Esophagus muscularis mucosa (tissue), 4 donors: Measurements from ENCODE around the gene SMARCC2.

ENCODE experiments used
- CTCF ChIP-seq, 3 experiments: fragments of 200-600 bp in 2 of 3; fragments of 450-650 bp in 1 of 3; sonication (generic) in 2 of 3; IDR thresholded peaks; one replicate each; pipeline ENCODE4 v1.5.1; 2017 to 2019; ENCODE audit warnings: antibody characterized with exemption in 3 of 3, mild to moderate bottlenecking in 2 of 3, moderate library complexity in 1 of 3
- EP300 ChIP-seq: sonication (generic); formaldehyde crosslinking; IDR thresholded peaks from one replicate; pipeline ENCODE4 v1.6.1; 2017; ENCODE audit warnings: antibody characterized with exemption
- POLR2A ChIP-seq: fragments of 450-650 bp; IDR thresholded peaks from one replicate; pipeline ENCODE4 v1.6.1; 2017; ENCODE audit warnings: antibody characterized with exemption, moderate library complexity, mild to moderate bottlenecking, low read depth

- TF ChIP-seq CTCF (IDR thresholded peaks at IDR 0.05), result peak in 1 of 3 experiments; percentile 13
- peak; percentile 96 for TF ChIP-seq POLR2A
- no peak for TF ChIP-seq EP300
Observed at GRCh38 chr12:56127888-56128669, 61.2 kb downstream of the SMARCC2 start, which contains the start of gene ESYT1.
